Activated T-cell treated with anti-CD3 and anti-CD28 coated beads, Interleukin-2, amount 50 U/mL, for 72 hours (primary cell): ENCODE data around the gene PNKD. TPM values are rescaled to one million over a fixed set of nuclear protein-coding genes. Genes with fewer than 3 reads are reported as not detected.
"Not testable (repeated sequence)": the region's sequence is repeated elsewhere in the genome, so short reads cannot be mapped to it uniquely, and the experiment has no call there.

Source experiments
- ATAC-seq, 2 donors: fragments of 150-1000 bp; cut with Tn5 transposase; replicated peaks in 1 of 2; 2 replicates each; pipeline ENCODE4 v1.10.0; 2021; ENCODE audit warnings: moderate library complexity in 2 of 2, mild to moderate bottlenecking in 1 of 2
- DNase-seq, 2 donors: peaks; one replicate each; pipeline ENCODE4 v3.0.0; 2021 to 2022; ENCODE audit warnings: mixed read lengths in 1 of 2
- H3K27ac Mint-ChIP-seq: one replicate; pipeline ENCODE4 v1.8.0; 2022; ENCODE audit warnings: mild to moderate bottlenecking, moderate library complexity, mixed read lengths
- H3K27me3 Mint-ChIP-seq: one replicate; pipeline ENCODE4 v1.8.0; 2022; ENCODE audit warnings: low read depth, mixed read lengths
- H3K36me3 Mint-ChIP-seq, 2 donors: one replicate each; pipeline ENCODE4 v1.8.0; 2022; ENCODE audit warnings: mixed read lengths in 2 of 2, mild to moderate bottlenecking in 1 of 2; ENCODE audit not compliant: insufficient read depth in 2 of 2
- H3K4me1 Mint-ChIP-seq: one replicate; pipeline ENCODE4 v1.8.0; 2022; ENCODE audit warnings: low read depth, mixed read lengths
- H3K4me3 Mint-ChIP-seq, 2 donors: one replicate each; pipeline ENCODE4 v1.8.0; 2022; ENCODE audit warnings: mild to moderate bottlenecking in 2 of 2, mixed read lengths in 2 of 2, moderate library complexity in 2 of 2
- H3K9me3 Mint-ChIP-seq, 2 donors: one replicate each; pipeline ENCODE4 v1.8.0; 2022; ENCODE audit warnings: mixed read lengths in 2 of 2
- total RNA-seq, 2 donors: library from RNA; stranded (reverse); gene quantifications; one replicate each; pipeline ENCODE4 v1.2.3, GENCODE V29; 2022

Gene PNKD
- total RNA-seq, 2 donors from 2014 or later = 14.7 to 17.7 TPM

DNA sequence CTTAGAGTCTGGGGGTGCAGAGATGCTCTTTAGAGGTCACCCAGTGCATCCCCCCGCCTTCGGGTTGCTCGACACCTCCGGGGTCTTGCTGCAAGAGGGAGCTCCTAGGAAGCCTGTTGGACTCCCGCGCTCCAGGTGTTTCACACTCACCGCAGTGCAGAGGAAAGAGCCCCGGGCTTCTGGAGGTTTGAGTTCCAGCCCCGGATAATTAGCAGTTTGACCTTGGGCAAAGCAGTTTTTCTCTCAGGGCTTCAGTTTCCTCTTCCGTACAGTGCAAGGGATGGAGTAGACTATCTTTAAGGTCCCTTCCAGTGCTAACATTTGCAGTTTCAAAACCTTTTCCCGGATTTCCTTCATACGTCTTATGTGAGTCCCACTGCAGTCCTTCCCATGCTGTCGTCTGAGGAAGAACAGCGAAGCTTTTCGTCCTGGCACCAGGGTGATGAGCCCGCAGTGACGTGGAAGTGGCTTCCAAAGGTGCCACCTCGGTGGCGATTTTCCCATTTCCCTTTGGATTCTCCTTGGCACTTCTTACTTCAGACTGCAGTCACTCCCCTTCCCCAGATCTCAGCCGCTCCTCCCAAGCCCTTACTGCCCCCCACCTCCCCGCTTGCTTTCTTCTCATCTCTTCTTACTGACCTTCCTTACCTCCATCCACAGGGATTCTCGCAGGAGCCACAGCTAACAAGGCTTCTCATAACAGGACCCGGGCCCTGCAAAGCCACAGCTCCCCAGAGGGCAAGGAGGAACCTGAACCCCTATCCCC, 585 bp downstream of the PNKD start:
- peaks cover 3 to 13% of the 10 kb centered on the region in 2 donors for H3K36me3 Mint-ChIP-seq

DNA sequence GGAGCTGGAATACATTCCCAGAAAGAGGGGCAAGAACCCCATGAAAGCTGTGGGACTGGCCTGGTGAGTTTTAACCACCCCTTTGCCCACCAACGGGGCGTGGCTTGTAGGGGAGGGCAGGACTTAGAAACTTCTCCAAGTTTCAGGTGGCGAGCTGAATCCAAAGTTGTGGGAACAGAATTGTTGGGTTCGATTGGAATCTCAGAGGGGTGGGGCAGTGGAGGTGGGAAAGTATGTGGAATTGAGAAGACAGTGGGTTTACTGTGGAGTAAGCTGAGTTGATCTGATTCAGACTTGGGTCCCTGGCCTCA, 1.1 kb downstream of the PNKD start:
- Mint-ChIP-seq H3K27ac (peak overlapping the region; percentile 25), H3K4me3 (peak overlapping the region; percentile 85 to 98), H3K4me1 (peaks cover 38% of the 10 kb centered on the region), H3K9me3 (no peaks in the 10 kb centered on the region), H3K27me3 (no peaks in the 10 kb centered on the region), H3K36me3 (peaks cover 3 to 11% of the 10 kb centered on the region in 2 donors)
- no peak for DNase-seq
- no peak for ATAC-seq

More for the DNA sequence above, 585 bp downstream of the PNKD start:
- Mint-ChIP-seq H3K4me3 (peak overlapping the region; percentile 85 to 98), H3K27ac (peak overlapping the region; percentile 1), H3K4me1 (peaks cover 38% of the 10 kb centered on the region), H3K9me3 (no peaks in the 10 kb centered on the region), H3K27me3 (no peaks in the 10 kb centered on the region)
- DNase-seq (no peak), ATAC-seq (no peak)

DNA sequence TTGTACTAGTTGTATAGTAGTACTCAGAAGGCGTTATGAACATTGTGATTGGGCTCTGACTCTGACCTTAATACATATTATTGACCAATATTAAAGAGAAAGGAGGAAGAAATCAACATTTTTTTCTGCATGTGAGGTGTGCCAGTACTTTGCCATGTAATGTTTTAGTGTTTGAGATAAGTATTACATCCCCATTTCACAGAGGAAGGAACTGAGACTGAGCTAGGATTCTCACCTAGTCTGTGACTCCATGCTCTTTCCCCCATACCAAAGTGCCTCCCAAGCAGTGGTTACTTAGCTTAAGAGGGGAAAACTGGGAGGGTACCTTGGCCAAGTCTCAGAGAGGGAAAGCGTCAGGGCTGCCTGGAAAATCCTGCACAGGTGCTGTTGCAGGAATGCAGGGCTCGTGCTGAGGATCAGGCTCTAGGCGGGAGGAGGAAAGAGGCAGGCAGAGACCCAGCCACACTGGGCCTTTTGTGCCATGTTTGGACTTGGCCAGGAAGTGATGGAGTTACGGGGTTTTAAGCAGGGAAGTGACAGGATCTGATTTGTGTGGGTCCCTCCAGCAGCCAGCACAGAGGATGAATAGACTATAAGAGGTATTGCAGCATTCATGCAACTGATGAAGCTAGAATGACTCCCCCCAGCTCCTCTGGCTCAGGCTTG, 1.7 kb downstream of the PNKD start:
- H3K4me3 Mint-ChIP-seq = peak overlapping the region; percentile 85 to 98
- peak overlapping the region; percentile 25 for H3K27ac Mint-ChIP-seq
- H3K36me3 Mint-ChIP-seq = peaks cover 3 to 15% of the 10 kb centered on the region in 2 donors
- no peaks in the 10 kb centered on the region for H3K27me3 Mint-ChIP-seq
- peaks cover 37% of the 10 kb centered on the region for H3K4me1 Mint-ChIP-seq
- ATAC-seq (no peak), DNase-seq (no peak)
- H3K9me3 Mint-ChIP-seq = no peaks in the 10 kb centered on the region

DNA sequence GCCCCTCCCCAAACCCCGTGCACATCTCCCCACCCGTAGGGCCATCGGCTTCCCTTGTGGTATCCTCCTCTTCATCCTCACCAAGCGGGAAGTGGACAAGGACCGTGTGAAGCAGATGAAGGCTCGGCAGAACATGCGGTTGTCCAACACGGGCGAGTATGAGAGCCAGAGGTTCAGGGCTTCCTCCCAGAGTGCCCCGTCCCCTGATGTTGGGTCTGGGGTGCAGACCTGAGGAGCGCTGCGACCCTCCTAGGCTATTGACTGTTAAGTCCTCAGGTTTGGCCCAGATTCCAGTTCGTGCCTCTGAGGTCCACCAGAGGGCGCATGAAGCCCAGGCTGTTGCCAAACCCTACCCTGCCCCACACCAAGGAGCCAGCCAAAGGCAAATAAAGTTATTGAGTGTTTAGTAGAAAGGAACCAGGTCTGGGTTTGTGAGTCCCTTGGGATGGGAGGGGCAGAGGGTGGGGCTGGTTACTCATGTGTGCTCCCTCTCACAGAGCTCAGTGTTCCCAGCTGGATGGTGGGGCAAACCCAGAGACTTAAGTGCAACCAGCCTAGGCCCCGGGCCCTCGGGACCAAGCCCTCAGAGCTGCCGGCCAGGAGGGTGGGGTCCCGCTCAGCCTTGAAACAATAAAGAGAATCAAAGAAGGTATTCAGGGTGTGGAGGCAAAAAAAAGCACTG, 2.4 kb downstream of the PNKD start:
- Mint-ChIP-seq H3K9me3 (no peaks in the 10 kb centered on the region), H3K27ac (no peak overlapping the region), H3K4me1 (peaks cover 30% of the 10 kb centered on the region), H3K36me3 (peaks cover 3 to 16% of the 10 kb centered on the region in 2 donors), H3K4me3 (peak overlapping the region in 1 of 2 donors; percentile 22), H3K27me3 (no peaks in the 10 kb centered on the region)
- peak; percentile 78 to 79 for DNase-seq
- peak in 1 of 2 donors; percentile 16 for ATAC-seq

DNA sequence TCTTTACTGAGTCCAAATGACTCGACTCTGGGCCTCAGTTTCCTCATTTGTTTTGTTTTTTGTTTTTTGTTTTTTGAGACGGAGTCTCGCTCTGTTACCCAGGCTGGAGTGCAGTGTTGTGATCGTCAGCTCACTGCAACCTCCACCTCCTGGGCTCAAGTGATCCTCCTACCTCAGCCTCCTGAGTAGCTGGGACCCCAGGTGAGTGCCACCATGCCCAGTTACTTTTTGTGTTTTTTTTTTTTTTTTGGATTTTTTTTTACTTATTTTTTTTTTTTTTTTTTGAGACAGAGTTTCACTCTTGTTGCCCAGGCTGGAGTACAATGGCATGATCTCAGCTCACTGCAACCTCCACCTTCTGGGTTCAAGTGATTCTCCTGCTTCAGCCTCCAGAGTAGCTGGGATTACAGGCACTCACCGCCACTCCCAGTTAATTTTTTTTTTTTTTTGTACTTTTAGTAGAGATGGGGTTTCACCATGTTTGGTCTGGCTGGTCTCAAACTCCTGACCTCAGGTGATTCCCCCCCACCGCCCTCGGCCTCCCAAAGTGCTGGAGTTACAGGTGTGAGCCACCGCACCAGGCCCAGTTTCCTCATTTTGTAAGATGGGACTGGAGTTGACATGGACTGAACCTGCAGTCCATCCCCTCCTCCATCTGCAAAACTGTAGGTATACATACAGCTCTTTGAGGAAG, 3.0 kb downstream of the PNKD start:
- not testable (repeated sequence) for H3K27ac Mint-ChIP-seq, H3K27me3 Mint-ChIP-seq, DNase-seq, H3K9me3 Mint-ChIP-seq, H3K4me3 Mint-ChIP-seq, ATAC-seq
- Mint-ChIP-seq H3K4me1 (peaks cover 29% of the 10 kb centered on the region), H3K36me3 (peaks cover 3 to 15% of the 10 kb centered on the region in 2 donors)

DNA sequence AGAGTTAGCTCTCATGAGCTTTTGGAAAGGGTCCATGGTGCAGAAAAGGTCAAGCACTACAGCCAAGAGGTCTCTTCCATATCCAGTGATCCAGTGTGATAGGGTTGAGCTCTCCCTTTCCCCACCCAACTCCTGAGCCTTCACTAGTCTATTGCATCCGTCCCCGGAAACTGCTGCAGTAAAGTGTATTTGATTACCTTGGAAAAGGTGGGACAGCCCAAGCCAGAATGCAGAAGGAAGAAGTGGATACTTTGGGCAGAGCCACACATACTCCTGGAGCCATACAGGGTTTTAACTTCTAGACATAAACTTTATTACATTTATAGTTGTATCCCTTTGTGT, 3.6 kb downstream of the PNKD start:
- no peak overlapping the region for H3K27ac Mint-ChIP-seq
- H3K36me3 Mint-ChIP-seq = peaks cover 3 to 15% of the 10 kb centered on the region in 2 donors
- no peak for ATAC-seq
- peaks cover 26% of the 10 kb centered on the region for H3K4me1 Mint-ChIP-seq
- no peak overlapping the region for H3K4me3 Mint-ChIP-seq
- H3K9me3 Mint-ChIP-seq = no peaks in the 10 kb centered on the region
- no peak for DNase-seq
- no peaks in the 10 kb centered on the region for H3K27me3 Mint-ChIP-seq

DNA sequence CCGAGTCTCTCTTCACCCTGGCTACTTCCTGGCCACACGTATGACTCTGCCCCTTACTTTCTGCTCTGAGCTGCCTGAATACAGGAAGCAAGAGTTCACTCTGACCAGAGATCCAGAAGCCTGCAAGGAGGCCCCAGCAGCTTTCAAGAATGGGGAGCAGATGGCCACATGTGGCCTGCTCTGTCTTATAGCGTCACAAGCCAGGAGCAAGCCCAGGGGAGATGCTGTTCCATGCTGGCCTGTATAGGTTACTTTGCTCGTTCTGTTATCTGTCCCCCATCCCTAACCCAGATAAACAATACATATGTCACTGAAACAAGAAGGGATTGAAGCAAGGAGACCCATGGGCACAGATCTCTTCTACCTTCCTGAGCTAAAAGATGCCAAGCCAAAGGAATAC, 4.3 kb downstream of the PNKD start:
- H3K4me1 Mint-ChIP-seq = peaks cover 19% of the 10 kb centered on the region
- H3K9me3 Mint-ChIP-seq = no peaks in the 10 kb centered on the region
- ATAC-seq (no peak), DNase-seq (no peak)
- no peaks in the 10 kb centered on the region for H3K27me3 Mint-ChIP-seq
- no peak overlapping the region for H3K4me3 Mint-ChIP-seq
- peaks cover 3 to 11% of the 10 kb centered on the region in 2 donors for H3K36me3 Mint-ChIP-seq
- peak overlapping the region; percentile 20 for H3K27ac Mint-ChIP-seq

DNA sequence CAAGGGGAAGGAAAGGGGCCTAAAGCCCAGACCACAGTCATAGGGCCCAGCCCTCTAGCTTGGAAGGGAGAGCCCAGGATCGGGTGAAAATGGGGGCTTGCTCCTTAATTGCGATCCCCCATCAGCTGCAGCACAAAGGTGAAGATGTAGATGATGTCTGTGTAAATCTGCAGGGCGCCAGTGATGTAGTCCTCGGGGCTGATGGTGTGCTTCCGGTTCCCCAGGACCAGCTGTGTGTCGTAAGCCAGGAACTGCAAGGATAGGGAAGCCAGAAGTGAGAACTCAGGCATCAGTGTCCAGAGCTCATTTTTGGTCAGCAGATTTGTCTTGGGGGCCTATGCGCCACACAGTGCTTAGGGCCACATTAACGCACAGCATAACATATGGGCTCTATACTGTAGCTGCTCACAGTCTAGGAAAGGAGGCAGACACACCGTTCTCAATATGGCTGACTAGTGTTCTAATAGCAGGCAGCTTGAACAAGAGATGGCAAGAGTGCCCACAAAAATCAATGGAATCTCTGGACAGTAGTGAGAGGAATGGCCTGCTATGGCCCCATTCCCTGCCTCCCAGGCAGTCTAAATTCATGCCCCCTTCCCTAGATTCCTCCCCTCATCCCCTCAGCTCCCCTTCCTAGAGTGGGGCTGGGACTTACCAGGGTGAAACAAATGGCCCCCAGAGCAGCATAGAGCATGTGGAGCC, 5.2 kb downstream of the PNKD start:
- H3K9me3 Mint-ChIP-seq = no peaks in the 10 kb centered on the region
- peaks cover 3 to 15% of the 10 kb centered on the region in 2 donors for H3K36me3 Mint-ChIP-seq
- H3K4me1 Mint-ChIP-seq = peaks cover 19% of the 10 kb centered on the region
- H3K27ac Mint-ChIP-seq = no peak overlapping the region
- DNase-seq = no peak
- no peak overlapping the region for H3K4me3 Mint-ChIP-seq
- no peak for ATAC-seq
- no peaks in the 10 kb centered on the region for H3K27me3 Mint-ChIP-seq

DNA sequence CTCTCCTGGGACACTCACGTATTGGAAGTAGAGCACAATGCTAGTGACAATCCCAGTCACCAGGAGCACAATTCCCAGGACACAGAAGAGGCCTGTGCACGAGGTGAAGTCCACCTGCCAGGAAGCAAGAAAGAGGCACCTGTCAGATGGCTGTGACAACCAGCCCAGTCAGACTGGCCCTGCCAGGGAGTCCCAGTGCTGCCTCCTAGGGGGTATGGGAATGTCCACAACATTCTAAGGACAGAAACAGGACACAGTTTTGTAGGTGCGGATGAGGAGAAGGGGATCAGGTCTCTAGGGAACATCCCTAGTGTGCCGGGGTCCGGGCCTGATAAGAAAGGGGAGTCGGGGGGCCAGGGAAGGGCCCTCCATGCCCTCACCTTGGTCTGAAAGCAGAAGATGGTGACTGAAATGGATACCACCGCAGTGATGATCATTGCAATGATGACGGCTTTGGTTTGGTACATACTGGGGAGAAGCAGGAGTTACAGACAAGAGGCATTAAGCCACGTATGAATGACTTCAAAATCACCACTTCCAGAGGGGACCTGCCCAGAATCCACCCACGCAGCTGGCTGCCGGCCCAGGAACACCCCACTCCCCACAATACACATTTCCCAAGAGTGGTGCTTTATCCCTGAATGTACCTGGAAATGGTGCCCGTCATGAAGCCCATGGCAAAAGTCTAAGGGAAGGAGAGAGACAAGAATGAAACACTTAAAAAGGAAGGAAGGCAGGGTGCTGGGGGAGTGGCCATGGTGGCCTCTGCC, 6.9 kb downstream of the PNKD start:
- H3K27ac Mint-ChIP-seq = peak overlapping the region; percentile 39
- H3K27me3 Mint-ChIP-seq = no peaks in the 10 kb centered on the region
- no peaks in the 10 kb centered on the region for H3K9me3 Mint-ChIP-seq
- peaks cover 7 to 19% of the 10 kb centered on the region in 2 donors for H3K36me3 Mint-ChIP-seq
- DNase-seq = no peak
- H3K4me3 Mint-ChIP-seq = no peak overlapping the region
- ATAC-seq = no peak
- peaks cover 5% of the 10 kb centered on the region for H3K4me1 Mint-ChIP-seq

DNA sequence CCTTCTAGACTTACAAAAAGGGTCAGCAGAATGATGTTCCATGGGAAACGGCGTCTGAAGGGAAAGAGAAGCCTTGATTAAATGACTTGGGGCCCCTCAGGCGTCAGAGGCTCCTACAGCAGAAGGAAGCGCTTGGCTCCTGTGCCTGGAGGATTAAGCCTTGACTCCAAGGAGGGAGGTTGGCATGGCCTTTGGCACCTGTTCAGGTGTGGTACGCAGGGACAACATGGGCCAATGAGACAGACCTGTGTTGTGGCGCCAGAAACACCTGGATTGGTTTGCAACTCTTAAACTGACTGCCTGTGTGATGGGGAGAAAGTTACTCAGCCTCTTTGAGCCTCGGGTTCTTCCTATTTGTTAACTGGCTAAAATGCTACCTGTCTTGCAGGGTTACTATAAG, 7.6 kb downstream of the PNKD start:
- ATAC-seq = no peak
- Mint-ChIP-seq H3K4me1 (peaks cover 7% of the 10 kb centered on the region), H3K27me3 (no peaks in the 10 kb centered on the region), H3K27ac (no peak overlapping the region), H3K4me3 (no peak overlapping the region), H3K36me3 (peaks cover 7 to 19% of the 10 kb centered on the region in 2 donors), H3K9me3 (no peaks in the 10 kb centered on the region)
- no peak for DNase-seq

DNA sequence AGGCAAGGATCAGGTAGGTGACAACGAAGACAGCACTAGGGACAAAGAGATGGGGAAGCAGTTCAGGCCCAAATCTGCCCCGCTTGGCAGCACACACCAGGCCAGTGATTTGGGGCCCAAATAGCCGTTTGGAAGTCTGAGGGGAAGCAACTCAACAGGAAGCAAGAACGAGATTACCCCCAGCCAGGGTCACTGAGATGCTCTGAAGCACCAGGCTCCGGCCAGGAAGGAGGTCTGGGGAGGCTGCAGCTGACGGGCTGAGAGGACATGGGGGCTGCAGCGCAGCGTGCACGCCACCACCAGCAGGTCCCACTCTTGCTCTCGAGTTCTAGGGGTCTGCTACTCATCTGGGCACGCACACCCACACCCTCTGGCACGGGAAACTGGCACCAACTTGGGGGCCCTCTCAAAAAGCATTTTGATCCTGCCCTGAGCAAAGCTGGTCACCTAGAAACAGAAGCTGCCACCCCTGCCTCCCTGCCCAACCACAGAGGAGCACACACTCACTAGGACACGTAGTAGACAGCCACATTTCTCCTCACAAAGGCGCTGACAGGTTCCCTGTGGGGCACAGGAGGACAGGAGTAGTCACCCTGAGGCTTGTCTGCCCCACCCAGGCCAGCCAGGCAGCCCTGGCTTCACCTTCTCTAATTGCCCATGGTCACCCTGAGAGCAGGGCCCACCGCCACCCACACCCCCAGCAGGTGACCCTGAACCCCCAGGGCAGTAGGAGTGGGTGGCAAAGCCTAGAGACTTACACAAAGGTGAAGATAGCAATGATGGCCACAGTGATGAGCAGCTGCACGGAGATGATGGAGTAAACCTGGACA, 8.4 kb downstream of the PNKD start:
- Mint-ChIP-seq H3K4me3 (no peak overlapping the region), H3K27ac (no peak overlapping the region), H3K36me3 (peaks cover 7 to 17% of the 10 kb centered on the region in 2 donors), H3K9me3 (no peaks in the 10 kb centered on the region), H3K4me1 (peaks cover 16% of the 10 kb centered on the region), H3K27me3 (no peaks in the 10 kb centered on the region)
- DNase-seq (no peak), ATAC-seq (no peak)
